GM12872 (cell line): ENCODE data around the gene PCNX3.

ENCODE experiments used
- TF ChIP-seq, protein P1 (sequence below): IDR thresholded peaks from 3 replicates; pipeline ENCODE4 v1.5.1; 2011; ENCODE audit warnings: low read depth, mild to moderate bottlenecking, low read length, moderate library complexity; ENCODE audit not compliant: insufficient read depth

PCNX3 gene

DNA sequence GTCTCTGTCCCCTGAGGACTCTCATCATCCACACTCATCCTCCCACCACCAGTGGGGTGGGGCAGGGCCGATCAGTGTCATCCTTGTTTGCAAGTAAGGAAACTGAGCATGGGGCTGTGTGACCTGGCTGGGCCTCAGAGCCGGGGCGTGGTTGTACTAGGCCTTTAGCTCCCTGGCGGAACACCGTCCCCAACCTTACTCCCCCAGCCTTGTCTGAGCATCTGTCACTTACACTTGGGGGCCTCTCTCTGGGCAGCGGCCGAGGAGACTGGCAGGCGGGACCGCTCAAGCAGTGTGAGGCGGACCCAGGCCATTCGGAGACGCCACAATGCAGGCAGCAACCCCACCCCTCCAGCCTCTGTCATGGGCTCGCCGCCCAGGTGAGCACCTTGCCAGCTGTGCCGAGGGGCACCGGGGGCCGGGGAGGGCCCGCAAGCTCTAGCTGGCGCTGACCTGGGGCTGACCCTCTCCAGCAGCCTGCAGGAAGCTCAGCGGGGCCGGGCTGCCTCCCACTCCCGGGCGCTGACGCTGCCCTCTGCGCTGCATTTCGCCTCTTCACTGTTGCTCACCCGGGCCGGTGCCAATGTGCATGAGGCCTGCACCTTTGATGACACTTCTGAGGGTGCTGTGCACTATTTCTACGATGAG lies 3.8 kb downstream of the PCNX3 start:
- TF ChIP-seq, protein P1, sequence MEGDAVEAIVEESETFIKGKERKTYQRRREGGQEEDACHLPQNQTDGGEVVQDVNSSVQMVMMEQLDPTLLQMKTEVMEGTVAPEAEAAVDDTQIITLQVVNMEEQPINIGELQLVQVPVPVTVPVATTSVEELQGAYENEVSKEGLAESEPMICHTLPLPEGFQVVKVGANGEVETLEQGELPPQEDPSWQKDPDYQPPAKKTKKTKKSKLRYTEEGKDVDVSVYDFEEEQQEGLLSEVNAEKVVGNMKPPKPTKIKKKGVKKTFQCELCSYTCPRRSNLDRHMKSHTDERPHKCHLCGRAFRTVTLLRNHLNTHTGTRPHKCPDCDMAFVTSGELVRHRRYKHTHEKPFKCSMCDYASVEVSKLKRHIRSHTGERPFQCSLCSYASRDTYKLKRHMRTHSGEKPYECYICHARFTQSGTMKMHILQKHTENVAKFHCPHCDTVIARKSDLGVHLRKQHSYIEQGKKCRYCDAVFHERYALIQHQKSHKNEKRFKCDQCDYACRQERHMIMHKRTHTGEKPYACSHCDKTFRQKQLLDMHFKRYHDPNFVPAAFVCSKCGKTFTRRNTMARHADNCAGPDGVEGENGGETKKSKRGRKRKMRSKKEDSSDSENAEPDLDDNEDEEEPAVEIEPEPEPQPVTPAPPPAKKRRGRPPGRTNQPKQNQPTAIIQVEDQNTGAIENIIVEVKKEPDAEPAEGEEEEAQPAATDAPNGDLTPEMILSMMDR, result no peak

DNA sequence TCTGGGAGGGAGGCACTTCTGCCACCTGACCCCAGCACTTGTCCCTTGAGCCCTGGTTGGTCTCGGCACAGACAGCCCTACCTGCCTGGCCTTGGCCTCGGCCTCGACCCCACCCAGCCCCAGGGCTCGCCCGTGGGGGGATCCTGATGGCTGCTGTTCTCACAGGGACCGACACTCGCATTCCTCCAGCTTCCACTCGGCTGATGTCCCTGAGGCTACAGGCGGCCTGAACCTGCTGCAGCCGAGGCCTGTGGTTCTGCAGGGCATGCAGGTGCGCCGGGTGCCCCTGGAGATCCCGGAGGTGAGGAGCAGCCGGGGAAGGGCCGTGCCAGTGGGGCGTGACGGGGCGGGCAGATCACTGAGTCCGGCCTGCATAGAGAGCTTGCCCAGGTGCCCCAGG lies 5.1 kb downstream of the PCNX3 start:
- TF ChIP-seq, protein P1, result no peak

DNA sequence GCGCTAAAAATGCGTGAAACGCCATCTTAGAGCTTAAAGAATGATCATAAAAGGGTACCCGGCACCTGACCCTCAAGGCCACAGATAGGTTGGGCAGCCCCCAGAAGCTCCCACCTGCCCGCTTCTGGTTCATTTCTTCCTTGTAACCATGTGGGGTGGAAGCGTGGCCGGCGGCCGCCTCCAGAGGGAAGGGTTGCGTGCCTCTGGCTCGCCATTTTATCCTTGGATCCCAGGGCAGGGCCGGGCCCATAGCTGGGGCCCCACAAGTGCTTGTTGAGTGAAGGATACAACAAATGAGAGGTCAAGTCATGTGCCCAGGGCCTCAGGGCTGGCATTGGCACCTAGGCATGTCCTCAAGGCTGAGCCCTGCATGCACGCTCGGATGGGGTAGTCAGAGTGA lies 5.9 kb downstream of the PCNX3 start:
- TF ChIP-seq, protein P1, result no peak

DNA sequence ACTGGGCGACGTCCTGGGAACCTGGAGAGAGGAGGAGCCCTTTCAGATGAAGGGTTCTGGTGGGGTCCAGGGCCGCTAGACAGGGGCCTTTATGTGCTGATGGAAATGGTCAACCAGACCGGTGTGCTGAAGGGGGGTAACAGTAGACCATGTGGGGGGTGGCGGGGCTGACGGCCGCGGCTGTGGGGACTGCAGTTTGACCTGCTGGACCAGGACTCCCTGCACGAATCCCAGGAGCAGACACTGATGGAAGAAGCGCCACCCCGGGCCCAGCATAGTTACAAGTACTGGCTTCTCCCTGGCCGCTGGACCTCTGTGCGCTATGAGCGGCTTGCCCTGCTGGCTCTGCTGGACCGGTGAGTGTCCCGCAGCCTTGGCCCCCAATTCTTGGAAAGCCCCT lies 6.4 kb downstream of the PCNX3 start:
- TF ChIP-seq, protein P1, result no peak

DNA sequence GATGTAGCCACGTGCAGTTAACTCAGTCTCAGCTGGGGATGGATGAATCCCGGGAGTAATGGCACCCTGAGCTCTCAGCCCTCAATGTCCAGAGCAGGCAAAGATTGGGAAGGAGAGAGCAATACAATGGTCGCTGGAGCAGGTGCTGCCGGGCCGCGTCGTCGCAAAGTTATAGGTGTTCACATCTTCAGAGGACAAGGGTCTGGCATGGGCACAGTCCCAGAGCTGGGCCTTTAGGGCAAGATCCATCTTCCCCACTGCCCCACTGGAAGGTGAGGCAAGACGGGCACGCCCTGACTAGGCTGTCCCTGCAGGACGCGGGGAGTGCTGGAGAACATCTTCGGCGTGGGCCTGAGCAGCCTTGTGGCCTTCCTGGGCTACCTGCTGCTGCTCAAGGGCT lies 7.6 kb downstream of the PCNX3 start:
- TF ChIP-seq, protein P1, result no peak

DNA sequence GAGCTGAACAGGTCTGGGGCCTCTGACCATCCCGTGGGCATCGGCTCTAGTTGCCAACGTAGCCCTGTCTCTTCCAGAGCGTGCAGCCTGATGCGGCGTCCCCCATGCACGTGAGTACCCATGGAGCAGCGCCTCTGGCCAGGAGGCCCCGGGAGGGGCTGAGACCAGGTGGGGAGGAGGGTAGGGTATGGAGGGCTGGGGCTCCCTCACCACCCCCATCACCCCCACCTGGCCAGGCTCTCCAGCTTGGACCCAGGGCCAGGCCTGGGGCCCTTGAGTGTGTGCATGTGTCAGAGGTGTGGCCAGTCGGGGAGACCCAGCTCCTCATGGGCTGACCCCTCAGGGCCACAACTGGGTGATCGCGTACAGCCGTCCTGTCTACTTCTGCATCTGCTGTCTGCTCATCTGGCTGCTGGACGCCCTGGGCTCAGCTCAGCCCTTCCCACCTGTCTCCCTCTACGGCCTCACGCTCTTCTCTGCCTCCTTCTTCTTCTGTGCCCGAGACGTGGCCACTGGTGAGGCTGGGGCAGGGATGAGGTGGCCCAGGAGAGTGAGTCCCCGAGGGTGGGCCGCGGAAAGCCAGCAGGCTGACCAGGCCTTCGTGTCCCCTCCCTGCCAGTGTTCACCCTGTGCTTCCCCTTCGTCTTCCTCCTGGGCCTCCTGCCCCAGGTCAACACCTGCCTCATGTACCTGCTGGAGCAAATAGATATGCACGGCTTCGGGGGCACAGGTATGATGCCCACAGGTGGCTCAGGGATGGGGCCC lies 8.5 kb downstream of the PCNX3 start:
- TF ChIP-seq, protein P1, result no peak

DNA sequence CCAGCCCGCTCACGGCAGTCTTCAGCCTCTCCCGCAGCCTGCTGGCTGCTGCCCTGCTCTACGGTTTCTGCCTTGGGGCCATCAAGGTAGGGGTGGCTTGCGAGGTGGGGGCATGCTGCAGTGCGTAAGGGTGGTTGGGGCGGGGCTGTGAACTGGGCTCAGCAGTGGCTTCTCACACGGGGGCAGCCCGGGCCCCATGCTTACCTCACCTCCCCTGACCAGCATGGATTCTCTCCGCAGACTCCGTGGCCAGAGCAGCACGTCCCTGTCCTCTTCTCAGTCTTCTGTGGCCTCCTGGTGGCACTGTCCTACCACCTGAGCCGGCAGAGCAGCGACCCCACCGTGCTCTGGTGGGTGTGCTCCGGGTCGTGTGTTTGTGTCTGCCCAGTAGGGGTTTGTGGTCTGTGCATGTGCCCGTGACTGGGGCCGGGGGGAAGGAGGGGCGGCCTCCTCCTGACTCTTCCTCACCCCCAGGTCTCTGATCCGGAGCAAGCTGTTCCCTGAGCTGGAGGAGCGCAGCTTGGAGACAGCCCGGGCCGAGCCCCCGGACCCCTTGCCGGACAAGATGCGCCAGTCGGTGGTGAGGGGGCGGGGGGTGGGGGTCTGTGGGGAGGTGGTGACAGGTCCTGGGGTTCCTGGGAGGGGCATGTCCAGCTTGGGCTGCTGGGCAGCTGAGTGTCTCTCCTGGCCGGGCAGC lies 9.5 kb downstream of the PCNX3 start:
- TF ChIP-seq, protein P1, result no peak
